ENCODE data around the gene CDH15.

DNA sequence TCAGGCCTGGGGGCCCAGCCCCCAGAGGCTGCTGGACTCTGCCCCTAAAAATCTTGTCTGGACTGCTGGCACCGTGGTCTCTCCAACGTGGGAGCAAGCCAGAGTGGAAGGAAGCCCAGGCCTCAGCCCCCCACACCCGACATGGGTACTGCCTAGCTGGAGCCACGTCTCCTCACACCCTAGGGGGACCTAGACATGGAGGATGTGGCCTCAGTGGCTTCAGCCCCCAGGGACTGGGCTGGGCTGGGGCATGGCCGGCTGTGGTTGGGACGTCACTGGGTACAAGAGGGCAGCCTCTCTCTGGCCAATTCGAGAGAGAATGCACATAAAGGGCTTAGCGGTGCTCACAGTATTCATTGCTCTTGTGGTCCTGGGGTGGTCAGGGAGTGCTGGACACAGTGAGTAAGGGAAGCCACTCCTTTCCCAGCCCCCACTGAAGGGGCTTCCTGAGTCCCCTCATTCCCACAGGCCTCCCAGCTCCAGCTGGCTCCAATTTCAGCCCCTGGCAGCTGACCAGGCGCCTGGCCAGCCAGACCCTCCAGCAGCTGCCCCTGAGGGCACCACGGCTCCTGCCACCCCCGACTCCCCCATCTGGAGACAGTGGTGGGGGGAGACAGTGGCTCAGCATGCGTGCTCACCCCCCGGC lies 1.1 kb downstream of the CDH15 start:
- TF ChIP-seq, protein P1, sequence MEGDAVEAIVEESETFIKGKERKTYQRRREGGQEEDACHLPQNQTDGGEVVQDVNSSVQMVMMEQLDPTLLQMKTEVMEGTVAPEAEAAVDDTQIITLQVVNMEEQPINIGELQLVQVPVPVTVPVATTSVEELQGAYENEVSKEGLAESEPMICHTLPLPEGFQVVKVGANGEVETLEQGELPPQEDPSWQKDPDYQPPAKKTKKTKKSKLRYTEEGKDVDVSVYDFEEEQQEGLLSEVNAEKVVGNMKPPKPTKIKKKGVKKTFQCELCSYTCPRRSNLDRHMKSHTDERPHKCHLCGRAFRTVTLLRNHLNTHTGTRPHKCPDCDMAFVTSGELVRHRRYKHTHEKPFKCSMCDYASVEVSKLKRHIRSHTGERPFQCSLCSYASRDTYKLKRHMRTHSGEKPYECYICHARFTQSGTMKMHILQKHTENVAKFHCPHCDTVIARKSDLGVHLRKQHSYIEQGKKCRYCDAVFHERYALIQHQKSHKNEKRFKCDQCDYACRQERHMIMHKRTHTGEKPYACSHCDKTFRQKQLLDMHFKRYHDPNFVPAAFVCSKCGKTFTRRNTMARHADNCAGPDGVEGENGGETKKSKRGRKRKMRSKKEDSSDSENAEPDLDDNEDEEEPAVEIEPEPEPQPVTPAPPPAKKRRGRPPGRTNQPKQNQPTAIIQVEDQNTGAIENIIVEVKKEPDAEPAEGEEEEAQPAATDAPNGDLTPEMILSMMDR (IDR thresholded peaks at IDR 0.05; ENCODE audit: low read depth, low read length, poor library complexity, severe bottlenecking), result no peak
- TF ChIP-seq EZH2phosphoT487 (IDR thresholded peaks at IDR 0.05; ENCODE audit: borderline replicate concordance, low read length), result no peak
